ENCODE measurements around the gene JPT2.

JPT2 gene, protein sequence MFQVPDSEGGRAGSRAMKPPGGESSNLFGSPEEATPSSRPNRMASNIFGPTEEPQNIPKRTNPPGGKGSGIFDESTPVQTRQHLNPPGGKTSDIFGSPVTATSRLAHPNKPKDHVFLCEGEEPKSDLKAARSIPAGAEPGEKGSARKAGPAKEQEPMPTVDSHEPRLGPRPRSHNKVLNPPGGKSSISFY

DNA sequence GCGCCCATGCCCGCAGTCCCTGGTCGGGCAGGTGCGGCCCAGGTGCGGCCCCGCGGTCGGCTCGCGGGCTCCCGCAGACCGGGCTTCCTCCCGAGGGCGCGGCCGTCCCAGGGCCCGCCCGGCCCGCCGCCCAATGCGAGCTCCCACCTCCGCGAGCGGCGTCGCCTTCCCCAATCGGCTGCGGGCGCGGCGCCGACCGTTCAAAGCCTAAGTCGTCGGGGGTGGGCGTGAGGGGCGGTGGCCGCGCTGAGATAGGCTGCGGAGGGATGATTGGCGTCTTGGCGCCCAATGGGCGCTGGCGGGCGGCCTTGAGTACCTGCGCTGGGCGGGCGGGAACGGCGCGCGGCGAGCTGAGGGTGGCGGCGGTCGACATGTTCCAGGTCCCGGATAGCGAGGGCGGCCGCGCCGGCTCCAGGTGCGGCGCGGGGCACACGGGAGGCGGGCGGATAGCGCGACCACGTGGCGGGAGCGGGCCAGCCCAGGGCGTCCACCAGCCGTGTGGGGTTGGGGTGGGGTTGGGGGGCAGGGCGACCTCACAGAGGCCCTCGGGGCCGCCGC is at the start of gene JPT2:
Gene JPT2 (plus strand): TSS at position 338 of the 558 bp plus-strand sequence. CDS start 34 bp downstream, at position 372.
- DNase-seq: peak; percentile 98

DNA sequence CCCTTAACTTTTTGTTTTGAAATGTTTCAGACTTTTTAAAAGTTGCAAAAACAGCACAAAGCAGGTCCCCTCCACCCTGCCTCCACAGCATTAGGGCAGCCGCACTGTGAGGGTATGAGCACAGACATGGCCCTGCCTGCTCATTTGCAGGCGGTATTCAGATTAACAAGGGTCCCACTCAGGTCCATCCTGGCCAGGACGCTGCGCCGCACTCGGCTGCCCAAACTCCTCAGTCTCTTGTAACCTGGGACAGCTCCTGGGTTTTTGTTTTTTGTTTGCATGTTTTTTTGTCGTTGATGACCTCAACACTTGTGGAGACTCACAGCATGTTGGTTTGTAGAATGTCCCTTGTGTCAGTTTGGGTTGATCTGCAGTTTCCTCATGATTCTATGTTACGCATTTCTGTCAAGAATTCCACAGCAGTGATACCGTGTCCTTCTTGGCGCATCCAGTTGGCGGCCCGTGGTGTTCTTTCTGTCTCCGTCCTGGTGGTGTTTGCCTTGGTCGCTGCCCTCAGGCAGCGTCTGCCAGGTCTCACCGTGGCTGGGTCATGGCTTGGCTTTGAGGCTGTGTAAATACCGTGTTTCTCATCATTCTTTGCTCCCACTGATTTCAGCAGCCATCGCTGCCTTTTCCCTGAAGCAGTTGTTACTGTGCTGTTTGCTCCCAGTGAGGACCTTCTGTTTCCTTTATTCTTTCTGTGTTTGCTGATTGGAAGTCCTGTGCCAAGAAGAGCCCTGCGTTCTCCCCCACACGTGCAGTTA is 47.4 kb upstream of the JPT2 start:
- DNase-seq: no peak

DNA sequence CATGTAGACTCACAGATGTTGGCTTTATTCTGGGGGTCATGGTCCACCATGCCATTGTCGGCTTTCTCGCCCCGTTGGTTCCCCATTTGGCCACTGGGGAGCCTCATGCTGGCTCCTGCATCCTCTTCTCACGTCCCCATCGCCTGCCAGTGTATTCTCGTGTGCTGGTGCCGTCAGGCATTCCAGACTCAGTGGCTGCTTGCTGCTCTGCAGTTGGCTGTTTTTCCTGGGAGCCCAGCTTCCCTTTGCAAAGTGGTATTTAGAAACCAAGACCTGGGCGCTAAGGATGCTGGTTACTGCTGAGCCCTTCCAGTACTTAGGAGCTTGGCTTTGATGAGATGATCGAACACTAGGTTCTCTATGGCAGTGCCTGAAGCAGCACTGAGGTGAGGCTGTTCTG is 46.8 kb upstream of the JPT2 start:
- no peak for DNase-seq

DNA sequence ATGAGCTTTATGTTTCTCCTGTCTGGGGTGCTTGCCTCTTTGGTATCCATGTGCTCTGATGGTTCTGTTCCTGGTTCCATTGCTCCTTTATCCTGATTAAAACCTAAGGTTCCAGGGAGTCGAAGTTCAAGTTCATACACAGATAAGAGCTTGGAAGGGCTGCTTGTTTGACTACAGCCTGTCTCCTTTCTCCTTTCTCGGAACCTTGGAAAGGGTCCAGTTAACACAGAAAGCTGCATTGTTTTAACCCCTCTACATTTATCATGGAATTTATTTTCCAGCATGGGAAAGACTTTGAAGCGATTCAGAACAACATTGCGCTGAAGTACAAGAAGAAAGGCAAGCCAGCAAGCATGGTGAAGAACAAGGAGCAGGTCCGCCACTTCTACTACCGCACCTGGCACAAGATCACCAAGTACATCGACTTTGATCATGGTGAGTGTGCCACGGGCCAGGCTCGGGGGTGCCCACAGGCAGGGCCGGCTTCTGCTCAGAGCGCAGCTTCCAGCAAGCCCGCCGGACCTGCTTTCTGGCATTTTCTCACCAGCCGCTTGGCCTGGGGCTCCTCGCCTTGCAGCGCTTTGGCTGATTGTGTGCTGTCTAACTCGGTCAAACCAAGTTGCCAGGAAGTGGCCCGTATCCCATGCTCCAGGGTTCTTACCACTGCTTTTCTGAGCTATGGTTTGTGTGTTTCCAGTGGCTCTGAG is 46.0 kb upstream of the JPT2 start:
- DNase-seq: no peak

DNA sequence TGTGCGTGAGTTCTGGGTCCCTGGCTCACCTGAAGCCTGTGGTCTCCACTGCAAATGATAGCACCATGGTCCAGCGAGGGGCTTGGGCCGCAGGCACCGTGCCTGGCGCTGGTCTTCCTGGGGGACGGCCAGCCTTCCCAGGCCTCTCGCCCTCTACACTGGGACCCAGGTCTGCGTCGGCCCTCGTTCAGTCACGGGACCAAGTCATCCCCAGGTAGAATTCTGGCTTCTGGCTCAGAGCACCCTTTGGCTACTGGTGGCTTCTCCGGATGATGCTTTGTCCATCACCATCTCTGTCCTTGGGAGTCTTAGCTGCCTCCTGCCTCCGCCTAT is 45.5 kb upstream of the JPT2 start:
- DNase-seq: no peak

DNA sequence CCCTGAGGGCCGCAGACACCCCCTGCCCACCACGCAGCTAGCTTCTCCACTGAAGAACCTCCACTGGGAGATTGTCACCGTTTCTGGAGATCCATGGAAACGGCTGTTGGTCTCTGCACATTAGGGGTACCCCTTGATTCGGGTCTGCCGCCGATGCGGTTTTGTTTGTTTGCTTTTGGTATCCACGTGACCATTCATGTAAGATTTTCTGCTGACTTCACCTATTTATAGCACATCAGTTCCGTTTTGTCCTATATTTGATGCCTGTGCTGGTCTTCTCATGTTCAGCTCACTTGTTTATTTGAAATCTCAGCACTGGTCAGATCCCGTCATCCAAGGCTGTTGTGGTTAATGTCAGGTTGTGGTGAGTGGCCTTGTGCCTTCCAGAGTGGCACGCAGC is 44.8 kb upstream of the JPT2 start:
- no peak for DNase-seq

DNA sequence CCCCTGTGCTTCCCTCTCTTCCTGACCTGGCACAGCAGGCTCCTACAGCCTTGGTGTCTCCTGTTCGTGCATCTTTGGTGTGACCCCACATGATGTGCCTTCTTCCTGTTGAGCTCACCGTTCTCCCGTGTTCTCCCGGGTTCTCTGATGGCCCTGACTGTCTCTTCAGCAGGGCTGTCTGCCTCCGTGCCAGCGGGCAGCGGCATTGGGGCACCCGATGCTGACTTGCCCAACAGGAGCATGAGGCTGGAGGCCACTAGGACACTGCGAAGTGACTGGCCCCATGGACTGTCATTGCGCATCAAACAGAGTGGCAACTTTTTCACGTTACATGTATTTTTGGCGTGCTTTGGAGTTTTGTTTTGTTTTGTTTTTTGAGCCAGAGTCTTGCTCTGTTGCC is 43.5 kb upstream of the JPT2 start:
- DNase-seq: no peak

DNA sequence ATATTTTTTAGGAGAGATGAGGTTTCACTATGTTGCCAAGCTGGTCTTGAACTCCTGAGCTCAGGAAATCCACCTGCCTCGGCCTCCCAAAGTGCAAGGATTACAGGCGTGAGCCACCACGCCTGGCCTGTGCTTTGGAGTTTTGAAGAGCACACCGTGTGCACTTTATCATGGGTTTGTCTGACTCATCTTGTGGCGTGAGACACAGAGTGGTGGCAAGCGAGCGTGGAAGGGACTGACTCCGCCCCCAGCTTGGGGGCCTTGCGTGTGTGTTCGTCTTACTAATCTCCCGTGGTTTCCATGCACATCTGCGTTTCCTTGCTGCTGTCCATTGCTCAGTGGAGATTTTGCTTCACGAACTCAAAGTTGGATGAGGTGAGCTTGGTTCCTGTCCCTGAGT is 43.0 kb upstream of the JPT2 start:
- DNase-seq: no peak

DNA sequence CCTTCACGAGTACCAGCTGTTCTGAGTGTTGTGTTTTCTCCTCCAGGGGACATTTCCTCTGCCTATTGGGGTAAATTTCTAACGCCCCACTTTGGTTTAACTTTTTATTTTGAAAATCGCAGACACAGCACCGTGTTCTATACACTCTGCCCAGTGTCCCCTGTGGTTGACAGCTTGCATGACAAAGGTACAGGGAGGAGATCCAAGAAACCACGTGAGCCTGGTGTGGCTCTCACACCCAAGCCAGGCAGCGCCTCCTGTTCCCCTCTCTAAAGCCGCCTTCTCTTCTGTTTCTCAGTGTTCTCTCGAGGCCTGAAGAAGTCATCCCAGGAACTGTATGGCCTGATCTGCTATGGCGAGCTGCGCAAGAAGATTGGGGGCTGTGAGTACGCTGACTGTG is 40.6 kb upstream of the JPT2 start:
- no peak for DNase-seq

DNA sequence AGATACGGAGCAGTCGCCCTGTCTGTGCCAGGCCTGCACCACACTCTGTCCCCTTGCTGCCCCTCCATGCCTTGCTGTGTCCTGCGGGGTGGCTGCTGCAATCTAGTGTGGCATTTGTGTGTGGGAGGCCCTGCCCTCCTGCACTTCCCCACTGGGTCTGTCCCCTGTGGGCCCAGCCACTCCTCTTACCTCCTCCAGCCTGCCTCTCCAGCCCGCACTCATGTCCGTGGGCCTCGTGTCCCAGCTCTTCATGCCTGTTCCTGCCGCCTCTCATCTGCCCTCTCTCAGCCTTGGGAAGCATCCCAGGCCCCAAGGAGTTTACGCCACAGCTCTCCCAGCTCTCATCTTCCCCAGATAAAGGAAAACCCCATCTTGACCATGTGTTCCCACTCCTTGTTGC is 39.3 kb upstream of the JPT2 start:
- DNase-seq: no peak

DNA sequence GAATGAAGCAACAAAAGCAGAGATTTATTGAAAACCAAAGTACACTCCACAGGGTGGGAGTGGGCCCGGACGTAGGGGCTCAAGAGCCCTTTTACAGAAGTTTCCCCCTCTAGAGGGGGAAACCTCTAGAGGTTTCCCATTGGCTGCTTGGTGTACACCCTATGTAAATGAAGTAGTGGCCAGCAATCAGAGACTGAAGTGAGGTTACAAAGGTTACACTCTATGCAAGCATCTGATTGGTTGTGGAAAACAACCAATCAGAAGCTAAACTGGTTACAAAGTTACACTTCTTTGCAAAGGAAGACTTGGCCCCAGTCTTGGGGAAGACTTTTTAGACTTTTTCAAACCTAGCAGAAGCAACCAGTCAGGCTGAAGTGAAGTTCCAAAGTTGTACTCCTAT is 38.8 kb upstream of the JPT2 start:
- DNase-seq: peak; percentile 5

DNA sequence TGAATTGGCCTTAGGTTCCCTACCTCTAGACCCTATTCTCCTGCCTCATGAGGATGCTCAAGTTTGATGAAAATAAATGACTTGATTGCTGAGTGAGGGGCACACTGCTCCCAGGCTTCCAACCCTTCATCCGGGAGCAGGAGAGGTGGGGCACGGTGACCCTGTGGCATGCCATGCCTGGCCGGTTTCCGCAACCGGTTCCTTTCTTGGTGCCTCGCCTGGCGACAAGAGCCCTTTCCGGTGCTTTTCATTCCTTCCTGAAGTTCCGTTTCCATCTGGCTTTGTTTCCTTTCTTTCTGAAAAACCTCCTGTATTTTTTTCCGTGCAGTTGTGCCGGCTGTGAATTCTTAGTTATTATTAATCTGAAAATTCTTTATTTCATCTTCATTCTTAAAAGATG is 38.2 kb upstream of the JPT2 start:
- DNase-seq: no peak

DNA sequence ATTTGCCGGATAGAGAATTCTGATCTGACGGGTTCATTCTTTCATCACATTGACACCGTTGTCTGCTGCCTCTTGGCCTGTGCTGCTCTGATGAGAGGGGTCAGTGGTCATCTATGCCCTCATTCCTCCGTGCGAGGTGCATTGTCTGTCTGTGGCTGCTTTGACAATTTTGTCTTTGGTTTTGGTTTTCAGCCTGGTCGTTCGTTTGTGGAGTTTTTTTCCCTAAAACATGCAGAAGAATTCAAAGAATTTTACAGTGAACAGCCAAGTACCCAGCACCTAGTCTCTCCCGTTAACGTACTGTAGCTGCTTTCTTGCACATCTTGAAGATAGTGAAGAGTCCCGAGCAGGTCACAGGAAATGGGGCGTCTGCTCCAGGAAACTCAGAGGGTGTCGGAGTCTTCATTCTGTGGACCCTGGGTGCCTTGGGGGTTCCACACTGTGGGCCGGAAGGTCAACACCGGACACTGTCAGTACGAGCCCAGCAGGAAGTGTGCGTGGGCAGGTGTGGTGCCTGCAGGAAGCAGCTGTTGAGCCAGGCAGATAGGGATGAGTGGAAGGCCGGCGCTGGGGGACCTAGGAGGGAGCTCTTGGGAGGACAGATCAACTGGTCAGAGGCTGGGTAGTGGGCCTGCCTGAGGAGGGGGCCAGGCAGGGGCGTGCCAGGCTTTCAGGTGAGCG is 37.7 kb upstream of the JPT2 start:
- DNase-seq: no peak

DNA sequence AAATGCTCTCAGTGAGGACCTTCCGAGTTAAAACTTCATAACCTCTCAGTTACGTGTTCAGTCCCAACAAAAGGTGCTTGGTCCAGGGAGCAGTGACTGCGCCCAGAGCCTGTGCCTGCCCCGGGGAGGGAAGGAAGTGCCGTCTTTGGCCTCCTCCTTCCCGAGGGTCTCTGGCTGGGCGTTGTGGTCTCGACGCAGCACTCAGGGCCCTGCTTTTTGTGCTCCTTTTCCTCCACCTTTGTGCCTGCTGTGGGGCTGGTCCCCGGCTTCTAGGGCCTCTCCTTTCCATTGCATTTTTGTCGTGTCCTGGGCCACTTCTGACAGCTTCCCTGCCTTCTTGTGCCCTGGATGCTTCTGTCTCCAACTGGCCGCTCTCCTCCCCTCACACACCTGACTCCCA is 36.8 kb upstream of the JPT2 start:
- no peak for DNase-seq

DNA sequence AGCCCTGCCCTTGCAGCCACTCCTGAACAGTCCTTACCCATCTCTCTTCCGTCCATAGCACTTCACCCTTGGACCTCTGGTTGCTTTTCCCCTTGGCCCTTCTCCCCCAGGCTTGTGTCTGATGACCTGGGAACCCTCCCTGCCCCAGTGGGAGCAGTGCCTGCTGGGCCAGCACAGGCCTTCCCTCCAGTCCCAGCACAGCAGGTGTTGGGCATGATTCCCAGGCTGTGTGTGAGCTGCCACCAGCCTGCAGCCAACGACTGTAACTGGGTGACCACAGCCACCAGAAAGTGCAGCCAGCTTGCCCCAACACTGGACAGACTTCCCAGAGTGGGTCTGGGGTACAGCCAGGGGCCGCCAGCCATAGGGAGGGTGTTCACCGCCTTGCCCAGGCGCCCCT is 35.9 kb upstream of the JPT2 start:
- no peak for DNase-seq

DNA sequence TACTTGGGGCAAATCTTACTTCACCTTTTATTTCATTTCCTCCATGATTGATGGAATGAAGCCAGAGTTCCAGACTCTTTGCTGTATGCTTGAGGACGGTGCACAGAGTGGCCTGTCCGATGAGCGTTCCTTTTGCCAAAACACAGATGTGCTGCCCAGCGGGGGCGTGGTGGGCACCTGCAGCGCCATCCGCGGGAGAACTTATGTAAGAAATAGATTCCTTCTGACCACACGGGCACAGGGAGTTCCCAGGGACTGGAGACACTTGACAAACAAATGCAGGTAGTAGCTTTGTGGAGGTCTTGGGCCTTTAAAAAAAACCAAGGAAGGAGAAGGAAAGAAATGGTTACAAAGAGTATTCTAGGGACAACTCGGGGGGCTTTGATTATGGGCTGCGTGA is 35.3 kb upstream of the JPT2 start:
- DNase-seq: no peak

DNA sequence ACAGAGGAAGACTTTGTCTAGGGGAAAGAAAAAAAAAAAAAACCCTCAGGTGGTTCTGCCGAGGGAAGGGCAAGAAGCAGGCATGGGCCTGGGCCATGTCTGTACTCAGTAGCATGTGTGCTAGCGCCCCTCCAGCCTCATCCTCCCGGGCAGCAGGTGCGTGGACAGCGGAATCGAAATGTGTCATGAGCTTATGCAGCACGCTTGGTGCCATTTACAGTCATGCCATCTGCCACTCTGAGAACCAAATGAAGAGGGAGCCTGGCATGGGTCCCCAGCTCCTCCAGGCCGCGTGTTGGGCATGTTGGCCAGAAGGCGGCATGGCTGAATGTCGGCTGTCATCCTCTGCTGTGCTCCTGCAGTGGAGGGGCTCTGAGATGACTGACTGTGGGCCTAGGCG is 34.6 kb upstream of the JPT2 start:
- no peak for DNase-seq

DNA sequence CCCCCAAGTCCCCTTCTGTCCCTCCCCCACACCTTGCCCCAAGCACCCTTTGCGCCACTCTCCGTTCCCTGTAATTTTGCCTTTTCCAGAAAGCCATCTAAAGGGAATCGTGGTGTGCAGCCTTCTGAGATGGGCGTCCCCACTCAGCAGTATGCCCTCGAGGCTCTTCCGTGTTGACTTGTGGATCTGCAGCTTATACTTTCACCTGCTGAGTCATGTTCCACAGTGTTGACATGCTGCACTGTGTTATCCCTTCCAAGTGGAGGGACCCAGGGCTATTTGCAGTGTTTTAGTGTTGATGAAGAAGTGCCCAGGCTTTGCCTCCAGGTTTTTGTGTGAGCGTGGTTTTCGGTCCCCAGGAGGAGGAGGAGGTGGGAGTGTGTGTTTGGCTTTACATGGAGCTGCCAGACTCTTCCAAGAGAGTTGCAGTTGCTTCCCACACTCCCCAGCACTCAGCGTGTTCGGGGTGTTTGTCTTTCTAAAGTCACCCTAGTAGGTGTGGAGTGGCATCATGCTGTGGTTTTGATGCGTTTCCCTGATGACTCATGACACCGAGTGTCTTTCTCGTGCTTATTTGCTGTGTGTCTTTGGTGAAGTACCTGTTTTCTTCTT is 32.1 kb upstream of the JPT2 start:
- no peak for DNase-seq

DNA sequence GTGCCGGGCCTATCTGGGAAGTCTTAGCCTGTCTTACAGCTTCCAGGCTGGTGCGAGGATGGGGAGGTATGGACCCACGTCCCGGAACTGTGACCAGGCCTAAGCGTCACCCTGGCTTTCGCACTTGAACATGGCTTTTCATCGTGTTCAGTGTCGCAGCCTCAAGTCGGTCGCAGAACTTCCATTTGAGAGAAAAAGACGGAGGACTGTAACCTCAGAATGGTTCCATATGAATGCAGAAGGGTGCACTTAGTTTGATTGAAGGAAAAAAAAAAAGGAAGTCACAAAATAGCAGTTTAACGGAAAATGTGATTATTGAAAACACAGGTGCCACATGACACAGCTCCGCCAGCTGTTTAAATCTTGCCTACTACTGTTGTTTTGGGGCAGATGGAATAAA is 30.2 kb upstream of the JPT2 start:
- no peak for DNase-seq

DNA sequence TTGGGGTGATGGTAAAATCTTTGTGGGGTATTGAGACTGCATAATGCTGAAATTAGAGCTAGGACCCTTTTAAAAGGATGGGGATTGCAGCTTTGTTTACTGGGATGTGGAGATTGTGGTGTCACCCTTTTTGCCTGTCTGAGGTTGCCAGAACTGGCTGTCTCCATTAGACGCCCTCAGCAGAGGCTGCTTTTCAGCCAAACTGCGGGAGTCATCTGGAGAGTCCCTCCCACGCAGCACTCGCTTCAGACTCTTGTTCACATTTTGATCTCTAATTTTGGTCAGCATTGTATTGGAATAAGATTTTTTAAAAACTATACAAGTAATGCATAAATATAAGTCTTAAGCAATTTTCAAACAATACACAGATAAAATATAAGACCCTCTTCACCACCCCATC is 27.9 kb upstream of the JPT2 start:
- no peak for DNase-seq

DNA sequence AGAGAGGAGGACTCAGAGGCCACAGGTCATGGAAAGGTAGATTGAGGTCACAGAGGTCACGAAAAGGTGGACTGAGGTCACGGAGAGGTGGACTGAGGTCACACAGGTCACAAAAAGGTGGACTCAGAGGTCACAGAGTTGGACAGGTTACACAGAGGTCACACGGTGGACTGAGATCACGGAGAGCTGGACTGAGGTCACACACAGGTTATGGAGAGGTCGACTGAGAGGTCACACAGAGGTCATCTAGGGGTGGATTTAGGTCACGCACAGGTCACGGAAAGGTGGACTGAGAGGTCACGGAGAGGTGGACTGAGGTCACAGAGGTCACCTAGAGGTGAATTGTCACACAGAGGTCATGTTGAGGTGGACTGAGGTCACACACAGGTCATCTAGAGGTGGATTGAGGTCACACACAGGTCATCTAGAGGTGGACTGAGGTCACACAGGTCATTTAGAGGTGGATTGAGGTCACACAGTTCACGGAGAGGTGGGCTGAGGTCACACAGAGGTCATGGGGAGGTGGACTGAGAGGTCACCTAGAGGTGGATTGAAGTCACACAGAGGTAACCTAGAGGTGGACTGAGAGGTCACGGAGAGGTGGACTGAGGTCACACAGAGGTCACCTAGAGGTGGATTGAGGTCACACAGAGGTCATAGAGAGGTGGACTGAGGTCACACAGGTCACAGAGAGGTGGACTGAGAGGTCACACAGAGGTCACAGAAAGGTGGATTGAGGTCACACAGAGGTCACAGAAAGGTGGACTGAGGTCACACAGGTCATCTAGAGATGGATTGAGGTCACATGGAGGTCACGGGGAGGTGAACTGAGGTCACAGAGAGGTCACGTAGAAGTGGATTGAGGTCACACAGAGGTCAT is 26.7 kb upstream of the JPT2 start:
- DNase-seq: no peak

DNA sequence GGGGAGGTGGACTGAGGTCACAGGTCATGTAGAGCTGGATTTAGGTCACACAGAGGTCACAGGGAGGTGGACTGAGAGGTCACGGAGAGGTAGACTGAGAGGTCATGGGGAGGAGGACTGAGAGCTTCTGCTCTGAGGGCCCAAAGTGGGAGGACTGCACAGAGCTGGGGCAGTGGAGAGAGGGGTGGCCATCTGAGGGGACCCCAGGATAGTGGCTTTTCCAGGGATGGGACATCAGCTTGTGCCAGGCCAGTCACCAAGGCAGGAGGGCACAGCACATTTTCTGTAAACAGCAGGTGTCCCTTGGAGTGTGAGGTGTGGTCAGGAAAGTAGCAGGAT is 26.1 kb upstream of the JPT2 start:
- DNase-seq: no peak

All from NCI-H226 (cell line).